HG02970 (cell line): ENCODE measurements around the gene C1D.
"Not testable (repeated sequence)": the region's sequence is repeated elsewhere in the genome, so short reads cannot be mapped to it uniquely, and the experiment has no call there.

Source experiments
- ATAC-seq: cut with Tn5 transposase; IDR thresholded peaks from one replicate; pipeline ENCODE4 v1.9.1; 2021; ENCODE audit warnings: mild to moderate bottlenecking, moderate library complexity, moderate number of reproducible peaks; ENCODE audit not compliant: unreplicated experiment, low FRiP score

C1D gene

DNA sequence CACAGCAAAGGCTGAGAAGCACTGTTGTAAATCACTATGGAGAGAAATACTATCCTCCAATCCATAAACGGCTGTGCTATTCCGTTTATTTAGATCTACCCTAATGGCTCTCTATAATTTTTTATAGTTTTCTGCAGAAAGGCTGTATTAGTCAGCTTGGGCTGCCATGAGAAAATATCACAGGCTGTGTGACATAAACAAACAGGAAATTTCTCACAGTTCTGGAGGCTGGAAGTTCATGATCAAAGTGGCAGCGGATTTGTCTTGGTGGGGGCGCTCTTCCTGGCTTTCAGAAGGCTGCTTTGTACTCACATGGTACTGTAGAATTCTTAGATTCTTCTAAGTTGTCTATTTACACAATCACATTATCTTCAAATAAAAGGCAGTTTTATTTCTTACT, 44.1 kb downstream of the C1D start:
- ATAC-seq: no peak

GRCh38 chr2:68009526-68009925, 53.3 kb downstream of the C1D start:
- no peak for ATAC-seq

- ATAC-seq: no peak
These were observed 62.5 kb downstream of the C1D start for GRCh38 chr2:68000170-68000825.

DNA sequence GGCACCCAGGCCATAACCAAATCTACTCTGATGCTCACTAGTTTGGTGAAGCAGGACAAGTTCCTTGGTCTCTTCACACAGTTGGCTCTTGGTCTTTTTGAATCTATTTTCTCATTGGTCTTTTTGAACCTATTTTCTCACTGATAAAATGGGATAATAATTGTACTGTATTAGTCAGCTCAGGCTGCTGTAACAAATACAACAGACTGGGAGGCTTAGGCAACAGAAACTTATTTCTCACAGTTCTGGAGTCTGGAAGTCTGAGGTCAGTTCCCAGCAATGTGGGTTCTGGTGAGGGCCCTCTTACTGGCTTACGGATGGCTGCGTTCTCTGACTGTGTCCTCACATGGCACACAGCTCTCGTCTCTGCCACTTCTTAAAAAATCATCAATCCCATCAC, 63.5 kb downstream of the C1D start:
- no peak for ATAC-seq

- ATAC-seq: no peak
These were observed 64.9 kb downstream of the C1D start for GRCh38 chr2:67997903-67998302.

GRCh38 chr2:67997528-67997900, 65.3 kb downstream of the C1D start:
- ATAC-seq: no peak

GRCh38 chr2:67996772-67997527, 65.9 kb downstream of the C1D start:
- no peak for ATAC-seq

DNA sequence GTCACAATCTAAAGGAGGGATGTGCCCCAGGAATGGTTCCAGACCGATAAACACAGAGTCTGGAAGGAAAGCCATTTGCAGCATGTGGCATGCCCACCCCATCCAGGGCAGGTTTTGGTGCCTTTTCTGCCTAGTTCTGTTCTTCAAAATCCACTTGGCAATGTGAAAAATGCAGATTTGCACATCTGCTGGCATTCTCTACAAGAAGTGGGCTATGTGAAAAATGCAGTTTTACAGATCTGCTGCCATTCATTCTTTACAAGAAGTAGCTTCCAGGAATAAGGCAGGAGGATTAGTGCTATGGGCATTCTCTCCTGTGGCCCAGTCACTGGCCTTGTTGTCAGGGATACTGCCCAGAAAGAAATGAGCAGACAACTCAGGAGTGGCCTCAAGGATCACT, 68.1 kb downstream of the C1D start:
- ATAC-seq: no peak

- ATAC-seq: not testable (repeated sequence)
These were observed 68.7 kb downstream of the C1D start for GRCh38 chr2:67994069-67994468.

DNA sequence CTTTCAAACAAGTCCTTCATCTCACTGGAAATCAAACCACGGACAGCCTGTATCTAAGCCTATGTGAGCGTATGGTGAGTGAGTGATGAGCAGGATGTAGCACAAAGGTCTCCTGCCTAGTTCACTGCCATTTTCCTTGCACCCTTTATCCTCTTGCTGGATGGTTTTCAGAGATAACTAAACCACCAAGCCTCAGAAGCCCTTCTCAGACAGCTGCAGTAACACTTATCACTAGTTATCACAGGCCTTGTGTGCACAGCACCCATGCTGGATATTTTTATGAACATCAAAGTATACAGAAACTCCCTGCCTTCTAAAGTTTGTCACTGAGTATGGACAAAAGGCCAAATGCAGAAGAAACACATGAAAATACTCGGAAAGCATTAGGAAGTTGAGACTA, 69.5 kb downstream of the C1D start:
- no peak for ATAC-seq

DNA sequence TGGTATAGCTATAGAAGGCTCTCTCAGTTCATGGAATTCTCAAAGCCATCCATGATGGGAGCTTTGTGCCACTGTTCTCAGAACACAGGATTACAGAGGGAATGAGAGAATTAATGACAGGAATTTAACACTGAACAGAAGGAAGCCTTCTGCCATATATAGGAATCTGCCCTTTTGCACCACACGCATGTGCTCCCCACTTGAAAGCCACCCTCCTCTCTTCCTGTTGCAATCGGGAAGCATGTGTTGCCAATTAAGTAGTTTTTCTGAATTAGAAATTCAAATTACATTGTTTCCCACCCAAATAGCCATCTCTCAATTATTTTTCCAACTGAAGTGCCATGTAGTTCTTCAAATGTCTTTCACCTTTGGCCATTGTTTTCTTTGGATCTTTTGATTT, 71.3 kb downstream of the C1D start:
- ATAC-seq: no peak
